ENCODE data around the gene MUCL3.

GRCh38 chr6:30942338-30943060 lies 1.7 kb downstream of the MUCL3 start:
- TF ChIP-seq CTCF (IDR thresholded peaks at IDR 0.05) (peak in 5 of 7 experiments; percentile 26 to 61 (median 58)), POLR2A (IDR thresholded peaks at IDR 0.05) (no peak)
